SK-N-SH (cell line): ENCODE data around the gene PIP4K2C. TPM values are rescaled to one million over a fixed set of nuclear protein-coding genes. Genes with fewer than 3 reads are reported as not detected.
"Not testable (repeated sequence)": the region's sequence is repeated elsewhere in the genome, so short reads cannot be mapped to it uniquely, and the experiment has no call there.

Experiments used
- CTCF ChIA-PET: fragments of 300-600, 350-600 bp; formaldehyde crosslinking; extraction: SDS; loops from one replicate; lab custom pipeline; 2021; lab: Yijun Ruan, JAX
- POLR2A ChIA-PET: fragments of 350-600 bp; sonication (Branson Sonifier 250); formaldehyde crosslinking; extraction: SDS; loops from one replicate; lab custom pipeline; 2020; ENCODE audit warnings: antibody characterized with exemption, inconsistent platforms; lab: Yijun Ruan, JAX
- DNase-seq: peaks from one replicate; pipeline ENCODE4 v3.0.0; 2012
- H2AFZ ChIP-seq: fragments of 200-600 bp; sonication (generic); 2 replicates; pipeline ENCODE4 v1.8.1; 2016; ENCODE audit warnings: antibody characterized with exemption, mild to moderate bottlenecking, low read depth
- H3F3A ChIP-seq: fragments of 200-600 bp; sonication (generic); replicated peaks from 2 replicates; pipeline ENCODE3; 2016; ENCODE audit warnings: antibody characterized with exemption, mild to moderate bottlenecking; ENCODE audit not compliant: insufficient read depth
- H3K27ac ChIP-seq, 2 experiments: fragments of 200-500 bp in 1 of 2; fragments of 200-600 bp in 1 of 2; sonication (Bioruptor generic) in 1 of 2; sonication (generic), shearing (Covaris generic) in 1 of 2; 2 replicates each; pipeline versions ENCODE4 v1.5.1 to v1.6.1; 2014 to 2016; ENCODE audit warnings: low read depth in 2 of 2, inconsistent platforms in 1 of 2, low read length in 1 of 2, mild to moderate bottlenecking in 1 of 2, mixed read lengths in 1 of 2
- H3K27me3 ChIP-seq: fragments of 200-600 bp; sonication (generic), shearing (Covaris generic); 2 replicates; pipeline ENCODE4 v1.6.1; 2016; ENCODE audit warnings: mixed run types; ENCODE audit not compliant: insufficient read depth
- H3K36me3 ChIP-seq, 2 experiments: fragments of 200-500 bp in 1 of 2; fragments of 200-600 bp in 1 of 2; sonication (Bioruptor generic) in 1 of 2; sonication (generic) in 1 of 2; replicated peaks in 1 of 2; 2 replicates each; pipeline versions ENCODE3 to v1.5.1; 2014 to 2016; ENCODE audit warnings: low read length in 1 of 2, mild to moderate bottlenecking in 1 of 2; ENCODE audit not compliant: insufficient read depth in 2 of 2, control insufficient read depth in 1 of 2
- H3K4me1 ChIP-seq, 2 experiments: fragments of 200-500 bp in 1 of 2; fragments of 200-600 bp in 1 of 2; sonication (Bioruptor generic) in 1 of 2; sonication (generic), shearing (Covaris generic) in 1 of 2; 2 replicates each; pipeline versions ENCODE4 v1.5.1 to v1.6.1; 2014 to 2016; ENCODE audit warnings: low read depth in 1 of 2, low read length in 1 of 2, mixed run types in 1 of 2; ENCODE audit not compliant: insufficient read depth in 2 of 2, control insufficient read depth in 1 of 2
- H3K4me2 ChIP-seq: fragments of 200-600 bp; sonication (generic), shearing (Covaris generic); 2 replicates; pipeline ENCODE4 v1.6.1; 2017; ENCODE audit warnings: mixed run types
- H3K4me3 ChIP-seq, 2 experiments: fragments of 200-500 bp in 1 of 2; fragments of 200-600 bp in 1 of 2; sonication (Bioruptor generic) in 1 of 2; sonication (generic), shearing (Covaris generic) in 1 of 2; 2 replicates each; pipeline versions ENCODE4 v1.5.1 to v1.8.1; 2014 to 2016; ENCODE audit warnings: low read depth in 2 of 2, inconsistent platforms in 1 of 2, low read length in 1 of 2, mild to moderate bottlenecking in 1 of 2, mixed read lengths in 1 of 2, moderate library complexity in 1 of 2
- H3K79me2 ChIP-seq: fragments of 200-600 bp; sonication (generic); 2 replicates; pipeline ENCODE4 v1.8.1; 2017; ENCODE audit warnings: mild to moderate bottlenecking; ENCODE audit not compliant: insufficient read depth
- H3K9ac ChIP-seq: fragments of 200-600 bp; sonication (generic); 2 replicates; pipeline ENCODE4 v1.6.1; 2017; ENCODE audit warnings: mixed run types
- H3K9me2 ChIP-seq: fragments of 200-600 bp; sonication (generic); 2 replicates; pipeline ENCODE4 v1.6.1; 2017; ENCODE audit warnings: mixed run types
- H3K9me3 ChIP-seq: fragments of 200-600 bp; sonication (generic); 2 replicates; pipeline ENCODE4 v1.6.1; 2017; ENCODE audit warnings: mixed run types, mild to moderate bottlenecking, moderate library complexity
- H4K20me1 ChIP-seq: fragments of 200-600 bp; sonication (generic); 2 replicates; pipeline ENCODE4 v1.6.1; 2017; ENCODE audit warnings: mild to moderate bottlenecking, mixed run types; ENCODE audit not compliant: insufficient read depth
- FOSL2 ChIP-seq: IDR thresholded peaks from 2 replicates; pipeline ENCODE4 v1.4.0; 2012; ENCODE audit warnings: low read depth, mild to moderate bottlenecking, moderate library complexity, borderline replicate concordance
- FOXJ3 ChIP-seq: sonication (generic); formaldehyde crosslinking; IDR thresholded peaks from 2 replicates; pipeline ENCODE4 v1.5.1; 2020; ENCODE audit warnings: mild to moderate bottlenecking, missing genetic modification reagents
- JUND ChIP-seq: IDR thresholded peaks from 2 replicates; pipeline ENCODE4 v1.4.0; 2012
- POLR2AphosphoS5 ChIP-seq: IDR thresholded peaks from 2 replicates; pipeline ENCODE4 v1.6.1; 2012; ENCODE audit warnings: low read depth, low read length
- RCOR1 ChIP-seq: fragments of 150-350 bp; IDR thresholded peaks from 2 replicates; pipeline ENCODE4 v1.6.1; 2017; ENCODE audit warnings: antibody characterized with exemption, low read length
- RFX5 ChIP-seq: IDR thresholded peaks from 2 replicates; pipeline ENCODE4 v1.6.1; 2012; ENCODE audit warnings: mild to moderate bottlenecking, improper control_type of control experiment, low read length
- TCF12 ChIP-seq: IDR thresholded peaks from 2 replicates; pipeline ENCODE4 v1.4.0; 2012
- TEAD4 ChIP-seq: IDR thresholded peaks from 2 replicates; pipeline ENCODE4 v1.4.0; 2012; ENCODE audit warnings: mild to moderate bottlenecking, borderline replicate concordance; ENCODE audit not compliant: insufficient read depth
- WGBS: methylation state at CpG from one replicate; pipeline ENCODE4 v1.1.6; 2017; ENCODE audit warnings: low lambda C conversion rate; 5-methylcytosine and 5-hydroxymethylcytosine counted together
- polyA plus RNA-seq, 3 experiments: library from polyadenylated mRNA; depleted of rRNA; stranded (reverse); fragments of >200 nt; gene quantifications; 2 replicates each; pipeline ENCODE4 v1.2.3, GENCODE V29; 2012

Gene PIP4K2C
- polyA plus RNA-seq, 1 of the 3 experiments (the other 2 are of a cell fraction): 34.2 TPM

GRCh38 chr12:57561117-57561516, 29.9 kb upstream of the PIP4K2C start:
- H3K79me2 ChIP-seq, H3K4me1 ChIP-seq, H3K27ac ChIP-seq, H3K9me2 ChIP-seq, H3F3A ChIP-seq, H3K27me3 ChIP-seq, H3K4me3 ChIP-seq, H2AFZ ChIP-seq: not testable (repeated sequence)
- 50% methylated on average over 1 of the region's 1 CpG for WGBS
- H3K36me3 ChIP-seq: peaks cover 6 to 15% of the 10 kb centered on the region in 2 experiments
- TF ChIP-seq FOSL2: peak; percentile 51
- TF ChIP-seq, all 33 proteins: peak for 1; not testable (repeated sequence) for 32
- DNase-seq, H4K20me1 ChIP-seq, H3K9me3 ChIP-seq, H3K9ac ChIP-seq, H3K4me2 ChIP-seq, POLR2A ChIA-PET: not testable (repeated sequence)
- CTCF ChIA-PET: interaction anchor here (1.6 to 7.3 kb wide), 3 partner anchors 22 to 71 kb away, joined by 4 to 46 read pairs (median 14); partner anchors contain the start of gene B4GALNT1

- Histone ChIP-seq H3K4me1 (0 out of 4 replicates have a peak, but pooled peaks cover 0 to 4% of the 10 kb centered on the region in 2 experiments), H3K79me2 (peaks cover 5% of the 10 kb centered on the region; the same call in 1 of the 2 replicates), H3K27ac (no peak overlapping the region), H3K27me3 (no peaks in the 10 kb centered on the region), H3F3A (no peaks in the 10 kb centered on the region), H3K4me2 (no peak overlapping the region), H3K9me2 (no peaks in the 10 kb centered on the region), H4K20me1 (no peaks in the 10 kb centered on the region), H3K9ac (no peak overlapping the region), H3K4me3 (no peak overlapping the region), H3K36me3 (peaks cover 6 to 15% of the 10 kb centered on the region in 2 experiments), H2AFZ (no peak overlapping the region), H3K9me3 (no peaks in the 10 kb centered on the region)
- TF ChIP-seq RFX5: no peak
- TF ChIP-seq TEAD4: no peak
- no peak for TF ChIP-seq FOXJ3 (CRISPR knock-in tag)
- no peak for TF ChIP-seq TCF12
- no peak for TF ChIP-seq JUND
- no peak for TF ChIP-seq POLR2AphosphoS5
- ChIA-PET POLR2A (no interaction called here), CTCF (interaction anchor here (3.8 to 7.3 kb wide), 2 partner anchors 20 to 69 kb away, joined by 14 to 46 read pairs; partner anchors contain the start of gene B4GALNT1)
- no peak for DNase-seq
- 84% methylated on average over 4 of the region's 4 CpGs for WGBS
Observed at GRCh38 chr12:57563358-57563757, 27.6 kb upstream of the PIP4K2C start.

GRCh38 chr12:57564178-57564740, 26.7 kb upstream of the PIP4K2C start:
- Histone ChIP-seq H3K79me2 (no peaks in the 10 kb centered on the region), H3K9ac (no peak overlapping the region), H3K4me2 (no peak overlapping the region), H2AFZ (no peak overlapping the region), H3K27me3 (no peaks in the 10 kb centered on the region), H3K27ac (no peak overlapping the region), H3K4me3 (no peak overlapping the region), H3K4me1 (0 out of 4 replicates have a peak, but pooled peaks cover 0 to 4% of the 10 kb centered on the region in 2 experiments), H3K9me2 (no peaks in the 10 kb centered on the region), H3K36me3 (peaks cover 9 to 21% of the 10 kb centered on the region in 2 experiments), H4K20me1 (no peaks in the 10 kb centered on the region)
- ChIA-PET CTCF (interaction anchor here (1.0 to 7.3 kb wide), 3 partner anchors 11 to 68 kb away, joined by 4 to 46 read pairs (median 14); partner anchors contain the start of gene B4GALNT1), POLR2A (no interaction called here)
- WGBS: 73% methylated on average over 7 of the region's 7 CpGs
- no peak for DNase-seq
- TF ChIP-seq RCOR1: no peak
- no peak for TF ChIP-seq JUND
- TF ChIP-seq, all 33 proteins: peak for 0
- H3F3A ChIP-seq: no peaks in the 10 kb centered on the region
- no peaks in the 10 kb centered on the region for H3K9me3 ChIP-seq
